Measurements from ENCODE around the gene FAM241B.

Gene FAM241B

DNA sequence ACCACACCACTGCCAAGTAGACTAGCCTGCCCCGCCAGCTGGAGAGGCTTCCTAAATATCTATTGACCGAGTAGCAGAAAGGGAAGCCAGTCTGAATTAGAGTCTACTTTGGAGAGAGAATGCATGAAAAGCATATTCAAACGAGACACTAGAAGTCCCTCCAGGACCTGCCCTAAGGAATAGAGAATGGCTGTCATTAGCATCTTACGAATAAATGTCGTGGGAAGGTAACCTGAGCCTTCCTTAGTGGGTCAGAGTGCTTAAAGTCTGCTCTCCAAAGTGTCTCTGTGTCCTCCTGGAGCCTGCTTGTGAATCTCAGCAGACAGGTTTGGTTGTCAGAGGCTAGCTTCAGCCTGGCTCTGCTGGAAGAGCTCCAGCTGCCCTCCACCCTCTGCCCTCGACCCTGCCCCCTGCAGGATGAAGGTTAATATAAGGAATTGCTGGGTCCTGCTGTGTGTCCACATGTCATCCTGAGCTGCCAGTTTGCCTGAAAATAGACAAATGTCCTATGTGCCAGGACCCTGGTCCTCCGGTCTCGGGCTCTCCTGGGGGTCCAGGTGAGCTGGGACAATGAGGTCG, 33.4 kb downstream of the FAM241B start:
- no peak for DNase-seq (ENCODE audit: low read depth)
- TF ChIP-seq, protein P1, sequence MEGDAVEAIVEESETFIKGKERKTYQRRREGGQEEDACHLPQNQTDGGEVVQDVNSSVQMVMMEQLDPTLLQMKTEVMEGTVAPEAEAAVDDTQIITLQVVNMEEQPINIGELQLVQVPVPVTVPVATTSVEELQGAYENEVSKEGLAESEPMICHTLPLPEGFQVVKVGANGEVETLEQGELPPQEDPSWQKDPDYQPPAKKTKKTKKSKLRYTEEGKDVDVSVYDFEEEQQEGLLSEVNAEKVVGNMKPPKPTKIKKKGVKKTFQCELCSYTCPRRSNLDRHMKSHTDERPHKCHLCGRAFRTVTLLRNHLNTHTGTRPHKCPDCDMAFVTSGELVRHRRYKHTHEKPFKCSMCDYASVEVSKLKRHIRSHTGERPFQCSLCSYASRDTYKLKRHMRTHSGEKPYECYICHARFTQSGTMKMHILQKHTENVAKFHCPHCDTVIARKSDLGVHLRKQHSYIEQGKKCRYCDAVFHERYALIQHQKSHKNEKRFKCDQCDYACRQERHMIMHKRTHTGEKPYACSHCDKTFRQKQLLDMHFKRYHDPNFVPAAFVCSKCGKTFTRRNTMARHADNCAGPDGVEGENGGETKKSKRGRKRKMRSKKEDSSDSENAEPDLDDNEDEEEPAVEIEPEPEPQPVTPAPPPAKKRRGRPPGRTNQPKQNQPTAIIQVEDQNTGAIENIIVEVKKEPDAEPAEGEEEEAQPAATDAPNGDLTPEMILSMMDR (conservative IDR thresholded peaks at IDR 0.05; ENCODE audit: control insufficient read depth, insufficient read depth, low read depth, low read length) = no peak
- no peak overlapping the region for H3K4me3 ChIP-seq (ENCODE audit: control insufficient read depth, low read depth, low read length)

- TF ChIP-seq, protein P1 (conservative IDR thresholded peaks at IDR 0.05; ENCODE audit: control insufficient read depth, insufficient read depth, low read depth, low read length) = no peak
- H3K4me3 ChIP-seq (ENCODE audit: control insufficient read depth, low read depth, low read length) = no peak overlapping the region
- no peak for DNase-seq (ENCODE audit: low read depth)
Observed at GRCh38 chr10:69665474-69666320, 35.6 kb downstream of the FAM241B start.

DNA sequence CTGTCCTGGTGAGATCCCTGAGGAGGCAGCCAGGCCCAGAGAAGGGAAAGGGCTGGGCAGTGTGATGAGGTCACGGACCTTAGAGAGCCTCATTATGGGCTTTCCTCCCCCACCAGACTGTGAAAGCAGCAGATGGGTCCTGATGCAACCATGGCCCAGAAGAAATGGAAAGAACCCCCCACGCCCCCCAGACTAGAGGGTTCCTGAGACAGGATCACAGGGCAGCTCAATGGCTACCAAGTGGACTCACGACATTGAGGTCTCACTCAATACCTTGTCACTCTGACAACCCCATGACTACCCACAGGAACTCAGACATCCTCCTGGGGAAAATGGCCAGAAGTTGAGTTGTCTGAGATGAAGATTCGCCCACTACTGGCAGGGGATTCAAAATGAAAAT, 36.7 kb downstream of the FAM241B start:
- H3K4me3 ChIP-seq (ENCODE audit: control insufficient read depth, low read depth, low read length) = no peak overlapping the region
- DNase-seq (ENCODE audit: low read depth) = no peak
- TF ChIP-seq, protein P1 (conservative IDR thresholded peaks at IDR 0.05; ENCODE audit: control insufficient read depth, insufficient read depth, low read depth, low read length) = no peak

DNA sequence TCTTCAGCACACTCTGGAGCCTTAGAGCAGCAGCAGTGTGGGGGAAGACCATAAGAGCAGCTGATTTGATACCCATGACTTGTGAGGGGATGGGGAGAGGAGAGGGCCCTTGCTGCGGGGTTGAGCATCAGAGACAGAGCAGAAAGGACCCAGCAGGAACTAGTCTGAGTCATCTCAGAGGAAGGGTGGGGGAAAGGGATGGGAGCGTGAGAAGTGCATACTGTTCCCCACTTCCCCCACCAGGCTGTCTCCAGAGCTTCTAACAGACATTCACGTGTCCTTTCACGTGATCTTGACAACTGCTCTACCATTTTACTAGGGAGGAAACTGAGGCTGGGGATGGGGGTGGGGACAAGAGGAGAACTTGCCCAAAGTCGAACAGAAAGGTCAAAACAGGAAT, 38.7 kb downstream of the FAM241B start:
- H3K4me3 ChIP-seq (ENCODE audit: control insufficient read depth, low read depth, low read length) = no peak overlapping the region
- no peak for DNase-seq (ENCODE audit: low read depth)
- TF ChIP-seq, protein P1 (conservative IDR thresholded peaks at IDR 0.05; ENCODE audit: control insufficient read depth, insufficient read depth, low read depth, low read length) = no peak

- H3K4me3 ChIP-seq (ENCODE audit: control insufficient read depth, low read depth, low read length) = no peak overlapping the region
- DNase-seq (ENCODE audit: low read depth) = no peak
- TF ChIP-seq, protein P1 (conservative IDR thresholded peaks at IDR 0.05; ENCODE audit: control insufficient read depth, insufficient read depth, low read depth, low read length) = no peak
Observed at GRCh38 chr10:69669409-69669808, 39.4 kb downstream of the FAM241B start.

DNA sequence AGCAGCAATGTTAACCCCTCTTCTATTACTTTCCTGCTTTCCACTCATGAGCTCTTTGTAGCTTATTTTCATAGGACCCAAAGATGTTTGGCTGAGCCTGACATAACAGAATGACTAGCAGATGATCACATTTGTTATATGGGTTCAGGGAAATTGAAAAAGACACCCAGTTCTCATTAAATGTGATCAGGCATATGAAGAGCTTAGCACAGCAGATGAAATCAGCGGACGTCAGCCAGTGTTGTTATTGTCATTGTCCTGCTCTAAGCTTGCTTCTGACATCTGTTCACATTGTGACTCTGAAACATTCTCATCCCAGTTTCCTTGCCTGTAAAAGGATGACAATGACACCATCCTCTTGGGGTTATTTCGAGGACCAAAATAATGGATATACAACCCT, 43.5 kb downstream of the FAM241B start:
- TF ChIP-seq, protein P1 (conservative IDR thresholded peaks at IDR 0.05; ENCODE audit: control insufficient read depth, insufficient read depth, low read depth, low read length) = no peak
- no peak for DNase-seq (ENCODE audit: low read depth)
- H3K4me3 ChIP-seq (ENCODE audit: control insufficient read depth, low read depth, low read length) = no peak overlapping the region
